NCI-H2196 (cell line): ENCODE data around the gene ANO9.
"Not testable (repeated sequence)": the region's sequence is repeated elsewhere in the genome, so short reads cannot be mapped to it uniquely, and the experiment has no call there.

Experiments
- DNase-seq: peaks from one replicate; lab custom pipeline; 2025; ENCODE audit not compliant: unreplicated experiment; lab: John Stamatoyannopoulos, UW

The ANO9 gene

GRCh38 chr11:437228-437870 is 4.5 kb downstream of the ANO9 start:
- DNase-seq: no peak

- DNase-seq: not testable (repeated sequence)
These were observed 6.6 kb downstream of the ANO9 start for GRCh38 chr11:434999-435740.

- no peak for DNase-seq
These were observed 7.3 kb downstream of the ANO9 start for GRCh38 chr11:434496-434895.

- no peak for DNase-seq
These were observed 8.2 kb downstream of the ANO9 start for GRCh38 chr11:433641-434040.

GRCh38 chr11:433111-433510 is 8.7 kb downstream of the ANO9 start:
- no peak for DNase-seq

GRCh38 chr11:432501-433100 is 9.2 kb downstream of the ANO9 start:
- no peak for DNase-seq

- no peak for DNase-seq
These were observed 9.9 kb downstream of the ANO9 start for GRCh38 chr11:431921-432320.

GRCh38 chr11:429931-430456 is 11.8 kb downstream of the ANO9 start:
- DNase-seq: no peak

- DNase-seq: no peak
These were observed 12.4 kb downstream of the ANO9 start for GRCh38 chr11:429391-429790.

- DNase-seq: no peak
These were observed 13.5 kb downstream of the ANO9 start for GRCh38 chr11:428295-428694.

GRCh38 chr11:426851-427250 is 15.0 kb downstream of the ANO9 start:
- no peak for DNase-seq

- no peak for DNase-seq
These were observed 16.5 kb downstream of the ANO9 start for GRCh38 chr11:425301-425700.

GRCh38 chr11:424766-425165 is 17.0 kb downstream of the ANO9 start:
- not testable (repeated sequence) for DNase-seq

GRCh38 chr11:424232-424631 is 17.6 kb downstream of the ANO9 start:
- no peak for DNase-seq

GRCh38 chr11:422249-422656 is 19.6 kb downstream of the ANO9 start:
- DNase-seq: no peak

GRCh38 chr11:420911-421321 is 20.9 kb downstream of the ANO9 start:
- DNase-seq: no peak

GRCh38 chr11:420054-420910 is 21.5 kb downstream of the ANO9 start:
- no peak for DNase-seq

GRCh38 chr11:419248-420005 is 22.4 kb downstream of the ANO9 start:
- no peak for DNase-seq

- DNase-seq: no peak
These were observed 23.2 kb downstream of the ANO9 start for GRCh38 chr11:418343-419247.
